ENCODE measurements around the gene ELF1. TPM values are rescaled to one million over a fixed set of nuclear protein-coding genes. Genes with fewer than 3 reads are reported as not detected.

Gene ELF1
- total RNA-seq, 3 donors from 2014 or later, result 101 to 138 (median 104) TPM

DNA sequence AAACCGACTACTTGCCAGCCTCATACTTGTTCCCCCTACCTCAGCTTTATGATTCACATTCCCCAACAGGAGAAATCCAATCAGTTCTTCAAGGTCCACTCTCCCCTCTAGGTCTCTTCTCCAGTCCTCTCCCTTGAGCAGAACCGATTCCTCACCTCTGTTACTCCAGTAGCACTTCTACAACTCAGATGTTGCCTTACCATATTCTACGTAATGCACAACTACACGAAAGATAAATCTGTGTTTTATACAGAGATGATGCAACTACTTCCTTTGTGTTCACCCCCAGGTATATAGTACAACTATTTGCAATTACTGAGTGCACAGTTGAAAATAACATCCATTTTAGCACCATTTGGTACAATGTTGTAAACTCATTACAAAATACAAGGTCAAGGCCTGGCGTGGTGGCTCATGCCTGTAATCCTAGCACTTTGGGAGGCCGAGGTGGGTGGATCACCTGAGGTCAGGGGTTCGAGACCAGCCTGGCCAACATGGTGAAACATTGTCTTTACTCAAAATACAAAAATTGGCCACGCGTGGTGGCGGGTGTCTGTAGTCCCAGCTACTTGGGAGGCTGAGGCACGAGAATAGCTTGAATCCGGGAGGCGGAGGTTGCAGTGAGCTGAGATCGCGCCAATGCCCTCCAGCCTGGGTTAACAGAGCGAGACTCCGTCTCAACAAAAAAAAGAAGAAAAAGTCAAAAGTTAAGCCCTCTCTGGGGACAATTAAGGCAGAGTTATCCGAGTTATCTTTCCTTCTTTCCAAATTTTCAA is 39.4 kb upstream of the ELF1 start:
- H3K27me3 ChIP-seq, result no peaks in the 10 kb centered on the region
- H3K27ac ChIP-seq, result peak overlapping the region; percentile 96 to 99
- H3K36me3 ChIP-seq, result no peaks in the 10 kb centered on the region
- intact Hi-C loops (cut with DNase I; ENCODE audit: low total_unique reads), result no loop called here
- peak overlapping the region; percentile 64 to 88 (median 84) for H3K4me3 ChIP-seq
- no peak for DNase-seq (ENCODE audit: low spot score in 2 of 2)
- H3K9me3 ChIP-seq, result no peaks in the 10 kb centered on the region
- peaks cover 0 to 11% of the 10 kb centered on the region in 2 donors for H3K4me1 ChIP-seq
- no peak for TF ChIP-seq POLR2A (IDR thresholded peaks at IDR 0.05)

DNA sequence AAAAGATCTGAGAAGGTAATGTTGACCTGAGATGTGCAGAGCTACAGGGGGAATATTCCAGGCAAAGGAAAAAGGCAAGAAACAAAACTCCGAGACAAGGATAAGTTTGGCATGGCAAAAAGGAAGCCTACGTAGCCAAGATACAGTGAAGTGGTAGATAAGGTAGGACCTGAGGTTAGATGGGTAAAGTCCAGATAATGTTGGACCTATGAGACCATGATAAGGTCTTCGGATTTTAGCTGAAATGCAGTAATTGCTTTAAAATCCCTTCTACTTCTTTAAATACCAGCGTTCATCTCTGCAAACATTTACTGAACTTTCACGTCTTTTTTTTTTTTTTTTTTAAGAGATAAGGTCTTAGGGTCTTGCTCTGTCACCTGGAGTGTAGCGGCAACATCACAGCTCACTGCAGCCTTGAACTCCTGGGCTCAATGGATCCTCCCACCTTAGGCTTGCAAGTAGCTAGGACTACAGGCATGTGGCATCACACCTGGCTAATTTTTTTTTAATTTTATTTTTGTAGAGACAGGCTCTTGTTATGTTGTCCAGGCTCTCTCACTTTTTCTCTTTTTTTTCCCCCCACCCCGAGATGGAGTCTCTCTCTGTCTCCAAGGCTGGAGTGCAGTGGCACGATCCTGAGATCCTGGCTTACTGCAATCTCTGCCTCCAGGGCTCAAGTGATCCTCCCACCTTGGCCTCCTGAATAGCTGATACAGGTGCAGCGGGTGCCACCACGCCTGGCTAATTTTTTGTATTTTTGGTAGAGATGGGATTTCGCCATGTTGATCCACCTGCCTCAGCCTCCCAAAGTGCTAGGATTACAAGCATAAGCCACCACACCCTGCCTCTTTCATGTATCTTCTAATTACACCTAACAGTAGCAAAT is 38.0 kb upstream of the ELF1 start:
- Histone ChIP-seq H3K9me3 (no peaks in the 10 kb centered on the region), H3K36me3 (no peaks in the 10 kb centered on the region), H3K4me3 (peak overlapping the region in 1 of 3 donors; percentile 88), H3K4me1 (no peaks in the 10 kb centered on the region), H3K27ac (peak overlapping the region in 1 of 2 donors; percentile 0), H3K27me3 (no peaks in the 10 kb centered on the region)
- intact Hi-C loops (cut with DNase I; ENCODE audit: low total_unique reads), result no loop called here
- TF ChIP-seq, protein P1, sequence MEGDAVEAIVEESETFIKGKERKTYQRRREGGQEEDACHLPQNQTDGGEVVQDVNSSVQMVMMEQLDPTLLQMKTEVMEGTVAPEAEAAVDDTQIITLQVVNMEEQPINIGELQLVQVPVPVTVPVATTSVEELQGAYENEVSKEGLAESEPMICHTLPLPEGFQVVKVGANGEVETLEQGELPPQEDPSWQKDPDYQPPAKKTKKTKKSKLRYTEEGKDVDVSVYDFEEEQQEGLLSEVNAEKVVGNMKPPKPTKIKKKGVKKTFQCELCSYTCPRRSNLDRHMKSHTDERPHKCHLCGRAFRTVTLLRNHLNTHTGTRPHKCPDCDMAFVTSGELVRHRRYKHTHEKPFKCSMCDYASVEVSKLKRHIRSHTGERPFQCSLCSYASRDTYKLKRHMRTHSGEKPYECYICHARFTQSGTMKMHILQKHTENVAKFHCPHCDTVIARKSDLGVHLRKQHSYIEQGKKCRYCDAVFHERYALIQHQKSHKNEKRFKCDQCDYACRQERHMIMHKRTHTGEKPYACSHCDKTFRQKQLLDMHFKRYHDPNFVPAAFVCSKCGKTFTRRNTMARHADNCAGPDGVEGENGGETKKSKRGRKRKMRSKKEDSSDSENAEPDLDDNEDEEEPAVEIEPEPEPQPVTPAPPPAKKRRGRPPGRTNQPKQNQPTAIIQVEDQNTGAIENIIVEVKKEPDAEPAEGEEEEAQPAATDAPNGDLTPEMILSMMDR (IDR thresholded peaks at IDR 0.05), result no peak
- DNase-seq (ENCODE audit: low spot score in 2 of 2), result no peak

DNA sequence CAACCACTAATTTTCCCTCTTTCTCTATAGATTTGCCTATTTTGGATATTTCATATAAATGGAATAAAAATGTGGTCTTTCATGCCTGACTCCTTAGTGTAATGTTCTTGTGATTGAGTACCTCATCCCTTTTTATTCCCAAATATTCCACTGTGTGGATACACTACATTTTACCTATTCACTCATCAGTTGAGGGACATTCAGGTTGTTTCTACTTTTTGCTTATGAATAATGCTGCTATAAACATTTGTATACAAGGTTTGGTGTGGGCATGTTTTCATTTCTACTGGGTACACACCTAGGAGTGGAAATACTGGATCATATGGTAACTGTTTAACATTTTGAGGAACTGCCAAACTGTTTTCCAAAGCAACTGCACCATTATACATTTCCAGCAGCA is 37.1 kb upstream of the ELF1 start:
- TF ChIP-seq POLR2A (IDR thresholded peaks at IDR 0.05), result no peak
- TF ChIP-seq, protein P1 (IDR thresholded peaks at IDR 0.05), result no peak
- no peak for TF ChIP-seq POLR2AphosphoS5 (IDR thresholded peaks at IDR 0.05)
- Histone ChIP-seq H3K36me3 (no peaks in the 10 kb centered on the region), H3K4me3 (peak overlapping the region in 1 of 3 donors; percentile 11), H3K4me1 (no peaks in the 10 kb centered on the region), H3K9me3 (no peaks in the 10 kb centered on the region), H3K27ac (peak overlapping the region in 1 of 2 donors; percentile 33), H3K27me3 (no peaks in the 10 kb centered on the region)
- intact Hi-C loops (cut with DNase I; ENCODE audit: low total_unique reads), result no loop called here
- no peak for DNase-seq (ENCODE audit: low spot score in 2 of 2)

DNA sequence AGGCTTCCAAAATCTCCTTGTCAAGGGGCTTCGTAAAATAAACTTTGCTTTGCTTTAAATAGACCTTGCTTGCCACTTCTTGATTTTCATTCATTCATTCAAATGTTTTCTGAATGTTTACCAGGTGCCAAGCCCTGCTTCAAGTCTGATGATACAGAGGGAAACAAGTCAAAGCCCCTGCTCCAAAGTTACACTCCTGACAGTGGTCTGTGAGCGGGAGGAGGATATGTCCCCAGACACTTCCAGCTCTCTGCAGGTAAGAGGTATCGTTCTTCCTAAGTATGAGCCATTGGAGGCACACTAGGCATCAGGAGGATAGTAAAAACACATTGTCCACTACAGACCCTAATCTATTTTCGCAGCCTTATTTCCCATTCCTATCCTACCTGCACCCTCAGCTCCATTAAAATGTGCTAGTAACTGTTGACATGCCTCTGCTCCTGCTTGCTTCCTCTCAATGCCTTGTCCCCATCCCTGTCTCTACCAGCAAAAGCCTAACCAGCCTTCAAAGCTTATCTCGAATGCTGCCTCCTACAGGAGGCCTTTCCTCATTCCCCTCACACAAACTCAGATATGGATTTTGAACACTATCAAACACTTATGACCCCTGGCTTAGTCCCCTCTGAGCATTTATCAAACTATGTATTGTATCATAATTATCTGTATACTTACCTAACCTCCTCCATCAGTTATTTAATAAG is 36.0 kb upstream of the ELF1 start:
- H3K36me3 ChIP-seq, result no peaks in the 10 kb centered on the region
- H3K27ac ChIP-seq, result peak overlapping the region; percentile 56 to 68
- H3K4me1 ChIP-seq, result no peaks in the 10 kb centered on the region
- H3K27me3 ChIP-seq, result no peaks in the 10 kb centered on the region
- TF ChIP-seq POLR2A (IDR thresholded peaks at IDR 0.05), result no peak
- TF ChIP-seq, protein P1 (IDR thresholded peaks at IDR 0.05), result no peak
- no peak for DNase-seq (ENCODE audit: low spot score in 2 of 2)
- no peak overlapping the region for H3K4me3 ChIP-seq
- intact Hi-C loops (cut with DNase I; ENCODE audit: low total_unique reads), result no loop called here
- no peaks in the 10 kb centered on the region for H3K9me3 ChIP-seq

DNA sequence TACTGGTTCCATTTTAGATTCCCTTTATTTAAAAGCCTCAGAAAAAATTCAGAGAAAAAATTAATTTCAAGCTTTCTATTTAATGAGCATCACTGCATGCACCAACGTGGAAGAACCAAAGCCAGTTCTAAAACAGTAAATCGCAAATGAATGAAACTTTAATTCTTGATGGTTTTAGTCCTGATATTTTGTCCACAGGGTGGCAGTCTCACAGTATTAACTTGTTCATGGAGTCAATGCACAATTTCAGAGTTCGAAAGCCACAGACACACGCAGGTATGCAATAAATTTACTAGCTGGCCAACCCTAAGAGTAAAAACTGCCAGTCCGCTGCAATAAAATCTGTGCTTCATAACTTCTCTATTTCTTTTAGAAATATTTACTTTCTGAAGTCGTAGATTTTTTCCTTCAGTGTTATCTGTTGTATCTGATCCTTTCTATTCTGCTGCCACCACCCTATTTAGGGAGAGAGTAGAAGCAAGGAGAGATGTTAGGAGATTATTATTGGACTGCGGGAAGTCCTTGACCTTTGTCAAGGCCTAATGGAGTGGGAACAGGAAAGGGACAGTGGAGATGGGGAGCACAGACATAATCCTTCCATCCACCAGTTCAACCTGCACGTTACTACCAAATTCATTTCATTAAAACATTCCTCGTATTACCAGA is 35.2 kb upstream of the ELF1 start:
- no peak overlapping the region for H3K4me3 ChIP-seq
- peak overlapping the region; percentile 67 to 68 for H3K27ac ChIP-seq
- H3K4me1 ChIP-seq, result no peaks in the 10 kb centered on the region
- H3K36me3 ChIP-seq, result no peaks in the 10 kb centered on the region
- TF ChIP-seq POLR2AphosphoS5 (IDR thresholded peaks at IDR 0.05), result no peak
- TF ChIP-seq, protein P1 (IDR thresholded peaks at IDR 0.05), result peak in 2 of 3 donors; percentile 36 to 44
- H3K9me3 ChIP-seq, result no peaks in the 10 kb centered on the region
- no peaks in the 10 kb centered on the region for H3K27me3 ChIP-seq
- no peak for DNase-seq (ENCODE audit: low spot score in 2 of 2)
- intact Hi-C loops (cut with DNase I; ENCODE audit: low total_unique reads), result no loop called here
